SK-N-SH (cell line): Measurements from ENCODE around the gene TBRG4. TPM values are rescaled to one million over a fixed set of nuclear protein-coding genes. Genes with fewer than 3 reads are reported as not detected.

ENCODE experiments used
- CTCF ChIA-PET: fragments of 300-600, 350-600 bp; formaldehyde crosslinking; extraction: SDS; loops from one replicate; lab custom pipeline; 2021; lab: Yijun Ruan, JAX
- POLR2A ChIA-PET: fragments of 350-600 bp; sonication (Branson Sonifier 250); formaldehyde crosslinking; extraction: SDS; loops from one replicate; lab custom pipeline; 2020; ENCODE audit warnings: antibody characterized with exemption, inconsistent platforms; lab: Yijun Ruan, JAX
- DNase-seq: peaks from one replicate; pipeline ENCODE4 v3.0.0; 2012
- H2AFZ ChIP-seq: fragments of 200-600 bp; sonication (generic); 2 replicates; pipeline ENCODE4 v1.8.1; 2016; ENCODE audit warnings: antibody characterized with exemption, mild to moderate bottlenecking, low read depth
- H3F3A ChIP-seq: fragments of 200-600 bp; sonication (generic); replicated peaks from 2 replicates; pipeline ENCODE3; 2016; ENCODE audit warnings: antibody characterized with exemption, mild to moderate bottlenecking; ENCODE audit not compliant: insufficient read depth
- H3K27ac ChIP-seq, 2 experiments: fragments of 200-500 bp in 1 of 2; fragments of 200-600 bp in 1 of 2; sonication (Bioruptor generic) in 1 of 2; sonication (generic), shearing (Covaris generic) in 1 of 2; 2 replicates each; pipeline versions ENCODE4 v1.5.1 to v1.6.1; 2014 to 2016; ENCODE audit warnings: low read depth in 2 of 2, inconsistent platforms in 1 of 2, low read length in 1 of 2, mild to moderate bottlenecking in 1 of 2, mixed read lengths in 1 of 2
- H3K27me3 ChIP-seq: fragments of 200-600 bp; sonication (generic), shearing (Covaris generic); 2 replicates; pipeline ENCODE4 v1.6.1; 2016; ENCODE audit warnings: mixed run types; ENCODE audit not compliant: insufficient read depth
- H3K36me3 ChIP-seq, 2 experiments: fragments of 200-500 bp in 1 of 2; fragments of 200-600 bp in 1 of 2; sonication (Bioruptor generic) in 1 of 2; sonication (generic) in 1 of 2; replicated peaks in 1 of 2; 2 replicates each; pipeline versions ENCODE3 to v1.5.1; 2014 to 2016; ENCODE audit warnings: low read length in 1 of 2, mild to moderate bottlenecking in 1 of 2; ENCODE audit not compliant: insufficient read depth in 2 of 2, control insufficient read depth in 1 of 2
- H3K4me1 ChIP-seq, 2 experiments: fragments of 200-500 bp in 1 of 2; fragments of 200-600 bp in 1 of 2; sonication (Bioruptor generic) in 1 of 2; sonication (generic), shearing (Covaris generic) in 1 of 2; 2 replicates each; pipeline versions ENCODE4 v1.5.1 to v1.6.1; 2014 to 2016; ENCODE audit warnings: low read depth in 1 of 2, low read length in 1 of 2, mixed run types in 1 of 2; ENCODE audit not compliant: insufficient read depth in 2 of 2, control insufficient read depth in 1 of 2
- H3K4me2 ChIP-seq: fragments of 200-600 bp; sonication (generic), shearing (Covaris generic); 2 replicates; pipeline ENCODE4 v1.6.1; 2017; ENCODE audit warnings: mixed run types
- H3K4me3 ChIP-seq, 2 experiments: fragments of 200-500 bp in 1 of 2; fragments of 200-600 bp in 1 of 2; sonication (Bioruptor generic) in 1 of 2; sonication (generic), shearing (Covaris generic) in 1 of 2; 2 replicates each; pipeline versions ENCODE4 v1.5.1 to v1.8.1; 2014 to 2016; ENCODE audit warnings: low read depth in 2 of 2, inconsistent platforms in 1 of 2, low read length in 1 of 2, mild to moderate bottlenecking in 1 of 2, mixed read lengths in 1 of 2, moderate library complexity in 1 of 2
- H3K79me2 ChIP-seq: fragments of 200-600 bp; sonication (generic); 2 replicates; pipeline ENCODE4 v1.8.1; 2017; ENCODE audit warnings: mild to moderate bottlenecking; ENCODE audit not compliant: insufficient read depth
- H3K9ac ChIP-seq: fragments of 200-600 bp; sonication (generic); 2 replicates; pipeline ENCODE4 v1.6.1; 2017; ENCODE audit warnings: mixed run types
- H3K9me2 ChIP-seq: fragments of 200-600 bp; sonication (generic); 2 replicates; pipeline ENCODE4 v1.6.1; 2017; ENCODE audit warnings: mixed run types
- H3K9me3 ChIP-seq: fragments of 200-600 bp; sonication (generic); 2 replicates; pipeline ENCODE4 v1.6.1; 2017; ENCODE audit warnings: mixed run types, mild to moderate bottlenecking, moderate library complexity
- H4K20me1 ChIP-seq: fragments of 200-600 bp; sonication (generic); 2 replicates; pipeline ENCODE4 v1.6.1; 2017; ENCODE audit warnings: mild to moderate bottlenecking, mixed run types; ENCODE audit not compliant: insufficient read depth
- CHD2 ChIP-seq: fragments of 150-350 bp; IDR thresholded peaks from 2 replicates; pipeline ENCODE4 v1.6.1; 2018; ENCODE audit warnings: low read length; ENCODE audit not compliant: partially characterized antibody
- ELF1 ChIP-seq: IDR thresholded peaks from 2 replicates; pipeline ENCODE4 v1.4.0; 2012
- EP300 ChIP-seq, 2 experiments: IDR thresholded peaks; 2 replicates each; pipeline versions ENCODE4 v1.4.0 to v1.6.1; 2012; ENCODE audit warnings: borderline replicate concordance in 1 of 2, low read depth in 1 of 2, low read length in 1 of 2
- EZH2phosphoT487 ChIP-seq: fragments of 200-600 bp; sonication (generic); IDR thresholded peaks from 2 replicates; pipeline ENCODE4 v1.6.1; 2017; ENCODE audit warnings: low read depth, mixed run types, mild to moderate bottlenecking, antibody characterized with exemption, moderate library complexity, borderline replicate concordance
- FOSL2 ChIP-seq: IDR thresholded peaks from 2 replicates; pipeline ENCODE4 v1.4.0; 2012; ENCODE audit warnings: low read depth, mild to moderate bottlenecking, moderate library complexity, borderline replicate concordance
- FOXJ3 ChIP-seq: sonication (generic); formaldehyde crosslinking; IDR thresholded peaks from 2 replicates; pipeline ENCODE4 v1.5.1; 2020; ENCODE audit warnings: mild to moderate bottlenecking, missing genetic modification reagents
- FOXM1 ChIP-seq: IDR thresholded peaks from 2 replicates; pipeline ENCODE4 v1.4.0; 2012; ENCODE audit warnings: low read depth, mild to moderate bottlenecking
- GABPA ChIP-seq: IDR thresholded peaks from 2 replicates; pipeline ENCODE4 v1.4.0; 2012; ENCODE audit warnings: low read depth, mild to moderate bottlenecking
- MXI1 ChIP-seq: IDR thresholded peaks from 2 replicates; pipeline ENCODE4 v1.6.1; 2012; ENCODE audit warnings: mild to moderate bottlenecking, low read depth, low read length, improper control_type of control experiment
- NRF1 ChIP-seq: IDR thresholded peaks from 2 replicates; pipeline ENCODE4 v1.6.1; 2012; ENCODE audit warnings: low read depth, mild to moderate bottlenecking, low read length
- POLR2AphosphoS5 ChIP-seq: IDR thresholded peaks from 2 replicates; pipeline ENCODE4 v1.6.1; 2012; ENCODE audit warnings: low read depth, low read length
- RAD21 ChIP-seq: IDR thresholded peaks from 2 replicates; pipeline ENCODE4 v1.6.1; 2012; ENCODE audit warnings: mild to moderate bottlenecking, low read length
- RFX5 ChIP-seq: IDR thresholded peaks from 2 replicates; pipeline ENCODE4 v1.6.1; 2012; ENCODE audit warnings: mild to moderate bottlenecking, improper control_type of control experiment, low read length
- RXRA ChIP-seq: IDR thresholded peaks from 2 replicates; pipeline ENCODE4 v1.4.0; 2012; ENCODE audit warnings: low read depth, mild to moderate bottlenecking, borderline replicate concordance
- TCF12 ChIP-seq: IDR thresholded peaks from 2 replicates; pipeline ENCODE4 v1.4.0; 2012
- WGBS: methylation state at CpG from one replicate; pipeline ENCODE4 v1.1.6; 2017; ENCODE audit warnings: low lambda C conversion rate; 5-methylcytosine and 5-hydroxymethylcytosine counted together
- polyA plus RNA-seq, 3 experiments: library from polyadenylated mRNA; depleted of rRNA; stranded (reverse); fragments of >200 nt; gene quantifications; 2 replicates each; pipeline ENCODE4 v1.2.3, GENCODE V29; 2012
- TF ChIP-seq, protein P1 (sequence below): IDR thresholded peaks from 2 replicates; pipeline ENCODE4 v1.6.1; 2012; ENCODE audit warnings: mild to moderate bottlenecking, low read depth, low read length, moderate library complexity
- TF ChIP-seq, protein P2 (sequence below): IDR thresholded peaks from 2 replicates; pipeline ENCODE4; 2012
- TF ChIP-seq, protein P3 (sequence below): fragments of 150-350 bp; IDR thresholded peaks from 2 replicates; pipeline ENCODE4 v1.6.1; 2016; ENCODE audit warnings: mild to moderate bottlenecking, low read depth, low read length
- TF ChIP-seq, protein P4 (sequence below): fragments of 200-600 bp; sonication (generic); IDR thresholded peaks from 2 replicates; pipeline ENCODE4 v1.6.1; 2017; ENCODE audit warnings: antibody characterized with exemption, mild to moderate bottlenecking, moderate library complexity
- TF ChIP-seq, protein P5 (sequence below): IDR thresholded peaks from 2 replicates; pipeline ENCODE4 v1.4.0; 2012; ENCODE audit warnings: low read depth, borderline replicate concordance

Gene TBRG4
- polyA plus RNA-seq, 1 of the 3 experiments (the other 2 are of a cell fraction), result 76.2 TPM

- H3K36me3 ChIP-seq, result peaks cover 10 to 50% of the 10 kb centered on the region in 2 experiments
- POLR2A ChIA-PET, result interaction anchor here (1.2 kb wide), 1 partner anchor 12 kb away, joined by 4 read pairs; no protein-coding TSS in a partner anchor
- H3K9ac ChIP-seq, result no peak overlapping the region
- no peak for TF ChIP-seq FOSL2
- TF ChIP-seq TCF12, result no peak
- TF ChIP-seq FOXJ3 (CRISPR knock-in tag), result no peak
- TF ChIP-seq RFX5, result no peak
- no peak for TF ChIP-seq MXI1
- TF ChIP-seq FOXM1, result no peak
- TF ChIP-seq, protein P1, sequence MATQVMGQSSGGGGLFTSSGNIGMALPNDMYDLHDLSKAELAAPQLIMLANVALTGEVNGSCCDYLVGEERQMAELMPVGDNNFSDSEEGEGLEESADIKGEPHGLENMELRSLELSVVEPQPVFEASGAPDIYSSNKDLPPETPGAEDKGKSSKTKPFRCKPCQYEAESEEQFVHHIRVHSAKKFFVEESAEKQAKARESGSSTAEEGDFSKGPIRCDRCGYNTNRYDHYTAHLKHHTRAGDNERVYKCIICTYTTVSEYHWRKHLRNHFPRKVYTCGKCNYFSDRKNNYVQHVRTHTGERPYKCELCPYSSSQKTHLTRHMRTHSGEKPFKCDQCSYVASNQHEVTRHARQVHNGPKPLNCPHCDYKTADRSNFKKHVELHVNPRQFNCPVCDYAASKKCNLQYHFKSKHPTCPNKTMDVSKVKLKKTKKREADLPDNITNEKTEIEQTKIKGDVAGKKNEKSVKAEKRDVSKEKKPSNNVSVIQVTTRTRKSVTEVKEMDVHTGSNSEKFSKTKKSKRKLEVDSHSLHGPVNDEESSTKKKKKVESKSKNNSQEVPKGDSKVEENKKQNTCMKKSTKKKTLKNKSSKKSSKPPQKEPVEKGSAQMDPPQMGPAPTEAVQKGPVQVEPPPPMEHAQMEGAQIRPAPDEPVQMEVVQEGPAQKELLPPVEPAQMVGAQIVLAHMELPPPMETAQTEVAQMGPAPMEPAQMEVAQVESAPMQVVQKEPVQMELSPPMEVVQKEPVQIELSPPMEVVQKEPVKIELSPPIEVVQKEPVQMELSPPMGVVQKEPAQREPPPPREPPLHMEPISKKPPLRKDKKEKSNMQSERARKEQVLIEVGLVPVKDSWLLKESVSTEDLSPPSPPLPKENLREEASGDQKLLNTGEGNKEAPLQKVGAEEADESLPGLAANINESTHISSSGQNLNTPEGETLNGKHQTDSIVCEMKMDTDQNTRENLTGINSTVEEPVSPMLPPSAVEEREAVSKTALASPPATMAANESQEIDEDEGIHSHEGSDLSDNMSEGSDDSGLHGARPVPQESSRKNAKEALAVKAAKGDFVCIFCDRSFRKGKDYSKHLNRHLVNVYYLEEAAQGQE, result no peak
- no peak for TF ChIP-seq EP300 (IDR thresholded peaks at IDR 0.05; ENCODE audit: borderline replicate concordance in 1 of 2, low read depth in 1 of 2, low read length in 1 of 2)
- no peak for TF ChIP-seq NRF1
- TF ChIP-seq, protein P2, sequence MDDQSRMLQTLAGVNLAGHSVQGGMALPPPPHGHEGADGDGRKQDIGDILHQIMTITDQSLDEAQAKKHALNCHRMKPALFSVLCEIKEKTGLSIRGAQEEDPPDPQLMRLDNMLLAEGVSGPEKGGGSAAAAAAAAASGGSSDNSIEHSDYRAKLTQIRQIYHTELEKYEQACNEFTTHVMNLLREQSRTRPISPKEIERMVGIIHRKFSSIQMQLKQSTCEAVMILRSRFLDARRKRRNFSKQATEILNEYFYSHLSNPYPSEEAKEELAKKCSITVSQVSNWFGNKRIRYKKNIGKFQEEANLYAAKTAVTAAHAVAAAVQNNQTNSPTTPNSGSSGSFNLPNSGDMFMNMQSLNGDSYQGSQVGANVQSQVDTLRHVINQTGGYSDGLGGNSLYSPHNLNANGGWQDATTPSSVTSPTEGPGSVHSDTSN, result no peak
- TF ChIP-seq, protein P3, sequence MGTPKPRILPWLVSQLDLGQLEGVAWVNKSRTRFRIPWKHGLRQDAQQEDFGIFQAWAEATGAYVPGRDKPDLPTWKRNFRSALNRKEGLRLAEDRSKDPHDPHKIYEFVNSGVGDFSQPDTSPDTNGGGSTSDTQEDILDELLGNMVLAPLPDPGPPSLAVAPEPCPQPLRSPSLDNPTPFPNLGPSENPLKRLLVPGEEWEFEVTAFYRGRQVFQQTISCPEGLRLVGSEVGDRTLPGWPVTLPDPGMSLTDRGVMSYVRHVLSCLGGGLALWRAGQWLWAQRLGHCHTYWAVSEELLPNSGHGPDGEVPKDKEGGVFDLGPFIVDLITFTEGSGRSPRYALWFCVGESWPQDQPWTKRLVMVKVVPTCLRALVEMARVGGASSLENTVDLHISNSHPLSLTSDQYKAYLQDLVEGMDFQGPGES, result no peak
- TF ChIP-seq GABPA, result no peak
- no peak for TF ChIP-seq CHD2
- no peak for TF ChIP-seq EZH2phosphoT487
- TF ChIP-seq ELF1, result no peak
- TF ChIP-seq, protein P4, sequence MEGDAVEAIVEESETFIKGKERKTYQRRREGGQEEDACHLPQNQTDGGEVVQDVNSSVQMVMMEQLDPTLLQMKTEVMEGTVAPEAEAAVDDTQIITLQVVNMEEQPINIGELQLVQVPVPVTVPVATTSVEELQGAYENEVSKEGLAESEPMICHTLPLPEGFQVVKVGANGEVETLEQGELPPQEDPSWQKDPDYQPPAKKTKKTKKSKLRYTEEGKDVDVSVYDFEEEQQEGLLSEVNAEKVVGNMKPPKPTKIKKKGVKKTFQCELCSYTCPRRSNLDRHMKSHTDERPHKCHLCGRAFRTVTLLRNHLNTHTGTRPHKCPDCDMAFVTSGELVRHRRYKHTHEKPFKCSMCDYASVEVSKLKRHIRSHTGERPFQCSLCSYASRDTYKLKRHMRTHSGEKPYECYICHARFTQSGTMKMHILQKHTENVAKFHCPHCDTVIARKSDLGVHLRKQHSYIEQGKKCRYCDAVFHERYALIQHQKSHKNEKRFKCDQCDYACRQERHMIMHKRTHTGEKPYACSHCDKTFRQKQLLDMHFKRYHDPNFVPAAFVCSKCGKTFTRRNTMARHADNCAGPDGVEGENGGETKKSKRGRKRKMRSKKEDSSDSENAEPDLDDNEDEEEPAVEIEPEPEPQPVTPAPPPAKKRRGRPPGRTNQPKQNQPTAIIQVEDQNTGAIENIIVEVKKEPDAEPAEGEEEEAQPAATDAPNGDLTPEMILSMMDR, result no peak
- TF ChIP-seq, protein P5, sequence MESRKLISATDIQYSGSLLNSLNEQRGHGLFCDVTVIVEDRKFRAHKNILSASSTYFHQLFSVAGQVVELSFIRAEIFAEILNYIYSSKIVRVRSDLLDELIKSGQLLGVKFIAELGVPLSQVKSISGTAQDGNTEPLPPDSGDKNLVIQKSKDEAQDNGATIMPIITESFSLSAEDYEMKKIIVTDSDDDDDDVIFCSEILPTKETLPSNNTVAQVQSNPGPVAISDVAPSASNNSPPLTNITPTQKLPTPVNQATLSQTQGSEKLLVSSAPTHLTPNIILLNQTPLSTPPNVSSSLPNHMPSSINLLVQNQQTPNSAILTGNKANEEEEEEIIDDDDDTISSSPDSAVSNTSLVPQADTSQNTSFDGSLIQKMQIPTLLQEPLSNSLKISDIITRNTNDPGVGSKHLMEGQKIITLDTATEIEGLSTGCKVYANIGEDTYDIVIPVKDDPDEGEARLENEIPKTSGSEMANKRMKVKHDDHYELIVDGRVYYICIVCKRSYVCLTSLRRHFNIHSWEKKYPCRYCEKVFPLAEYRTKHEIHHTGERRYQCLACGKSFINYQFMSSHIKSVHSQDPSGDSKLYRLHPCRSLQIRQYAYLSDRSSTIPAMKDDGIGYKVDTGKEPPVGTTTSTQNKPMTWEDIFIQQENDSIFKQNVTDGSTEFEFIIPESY, result no peak
- TF ChIP-seq RAD21, result no peak
- no peak; the same call in 1 of the 2 replicates for TF ChIP-seq POLR2AphosphoS5
- TF ChIP-seq RXRA, result no peak
- no peak overlapping the region for H2AFZ ChIP-seq
- H3K79me2 ChIP-seq, result 0 out of 2 replicates have a peak, but pooled peaks cover 3% of the 10 kb centered on the region
- H3K4me3 ChIP-seq, result no peak overlapping the region
- 96% methylated on average over 8 of the region's 9 CpGs for WGBS
- no peak for DNase-seq
- H3K9me2 ChIP-seq, result no peaks in the 10 kb centered on the region
- peaks cover 3% of the 10 kb centered on the region for H3F3A ChIP-seq
- H3K27me3 ChIP-seq, result no peaks in the 10 kb centered on the region
- no peak overlapping the region for H3K4me2 ChIP-seq
- CTCF ChIA-PET, result no interaction called here
- no peak overlapping the region for H3K27ac ChIP-seq
- H3K4me1 ChIP-seq, result peaks cover 0 to 28% of the 10 kb centered on the region in 2 experiments; a peak in 1 of 4 replicates
- no peaks in the 10 kb centered on the region for H4K20me1 ChIP-seq
- no peaks in the 10 kb centered on the region for H3K9me3 ChIP-seq
Observed at GRCh38 chr7:45077579-45077978, 33.9 kb downstream of the TBRG4 start.
